Smooth muscle cell (in vitro differentiated cells): ENCODE data around the gene CRIP2. TPM values are rescaled to one million over a fixed set of nuclear protein-coding genes. Genes with fewer than 3 reads are reported as not detected.
A peak's percentile ranks its signal among the peaks of the same experiment; 100 is the strongest.

ENCODE experiments used
- DNase-seq: peaks from one replicate; lab custom pipeline; 2025; ENCODE audit not compliant: unreplicated experiment; lab: John Stamatoyannopoulos, UW
- H2AFZ ChIP-seq: fragments of 200-600 bp; sonication (generic); 2 replicates; pipeline ENCODE4 v1.6.0; 2016; ENCODE audit warnings: antibody characterized with exemption, low read depth, mild to moderate bottlenecking
- H3F3A ChIP-seq: fragments of 200-600 bp; sonication (generic); 2 replicates; pipeline ENCODE4 v1.6.0; 2017; ENCODE audit warnings: antibody characterized with exemption, low read depth
- H3K27ac ChIP-seq: fragments of 200-600 bp; sonication (generic); 2 replicates; pipeline ENCODE4 v1.5.1; 2016; ENCODE audit warnings: low read depth, mild to moderate bottlenecking
- H3K27me3 ChIP-seq: fragments of 200-600 bp; sonication (generic); 2 replicates; pipeline ENCODE4 v1.6.1; 2016; ENCODE audit warnings: low read depth, mild to moderate bottlenecking
- H3K36me3 ChIP-seq: fragments of 200-600 bp; sonication (generic); 2 replicates; pipeline ENCODE4 v1.5.1; 2016; ENCODE audit warnings: low read depth
- H3K4me1 ChIP-seq: fragments of 200-600 bp; sonication (generic); 2 replicates; pipeline ENCODE4 v1.5.1; 2016; ENCODE audit warnings: low read depth
- H3K4me2 ChIP-seq: fragments of 200-600 bp; sonication (generic); 2 replicates; pipeline ENCODE4 v1.6.0; 2016; ENCODE audit warnings: mild to moderate bottlenecking
- H3K4me3 ChIP-seq: fragments of 200-600 bp; sonication (generic); 2 replicates; pipeline ENCODE4 v1.5.1; 2016; ENCODE audit warnings: mild to moderate bottlenecking
- H3K79me2 ChIP-seq: fragments of 200-600 bp; sonication (generic); 2 replicates; pipeline ENCODE4 v1.6.0; 2016; ENCODE audit warnings: low read depth, mild to moderate bottlenecking
- H3K9ac ChIP-seq: fragments of 200-600 bp; sonication (generic); 2 replicates; pipeline ENCODE4 v1.6.0; 2016; ENCODE audit warnings: low read depth
- H3K9me3 ChIP-seq: fragments of 200-600 bp; sonication (generic); replicated peaks from 2 replicates; pipeline ENCODE4 v1.5.1; 2016; ENCODE audit warnings: low read depth
- H4K20me1 ChIP-seq: fragments of 200-600 bp; sonication (generic); 2 replicates; pipeline ENCODE4 v1.6.0; 2016; ENCODE audit warnings: low read depth
- WGBS: methylation state at CpG from one replicate; pipeline ENCODE4 v1.1.7; 2016; ENCODE audit warnings: low lambda C conversion rate; 5-methylcytosine and 5-hydroxymethylcytosine counted together
- polyA plus RNA-seq: library from polyadenylated mRNA; unstranded; fragments of >200 nt; fragmentation: Nextera tagmentation; extraction: Ambion mirVana; gene quantifications from 2 replicates; pipeline ENCODE4 v1.2.1, GENCODE V29; 2016
- total RNA-seq: library from RNA; depleted of rRNA; stranded (reverse); fragments of >200 nt; gene quantifications from 2 replicates; pipeline ENCODE4 v1.2.3, GENCODE V29; 2014
- TF ChIP-seq, protein P1 (sequence below): fragments of 200-600 bp; sonication (generic); IDR thresholded peaks from 2 replicates; pipeline ENCODE4 v1.5.1; 2017; ENCODE audit warnings: borderline replicate concordance, mild to moderate bottlenecking, antibody characterized with exemption; ENCODE audit not compliant: insufficient read depth, poor library complexity, severe bottlenecking

The CRIP2 gene
- total and polyA plus RNA-seq, 2 experiments from 2014 or later: 14.1 to 38.1 TPM

DNA sequence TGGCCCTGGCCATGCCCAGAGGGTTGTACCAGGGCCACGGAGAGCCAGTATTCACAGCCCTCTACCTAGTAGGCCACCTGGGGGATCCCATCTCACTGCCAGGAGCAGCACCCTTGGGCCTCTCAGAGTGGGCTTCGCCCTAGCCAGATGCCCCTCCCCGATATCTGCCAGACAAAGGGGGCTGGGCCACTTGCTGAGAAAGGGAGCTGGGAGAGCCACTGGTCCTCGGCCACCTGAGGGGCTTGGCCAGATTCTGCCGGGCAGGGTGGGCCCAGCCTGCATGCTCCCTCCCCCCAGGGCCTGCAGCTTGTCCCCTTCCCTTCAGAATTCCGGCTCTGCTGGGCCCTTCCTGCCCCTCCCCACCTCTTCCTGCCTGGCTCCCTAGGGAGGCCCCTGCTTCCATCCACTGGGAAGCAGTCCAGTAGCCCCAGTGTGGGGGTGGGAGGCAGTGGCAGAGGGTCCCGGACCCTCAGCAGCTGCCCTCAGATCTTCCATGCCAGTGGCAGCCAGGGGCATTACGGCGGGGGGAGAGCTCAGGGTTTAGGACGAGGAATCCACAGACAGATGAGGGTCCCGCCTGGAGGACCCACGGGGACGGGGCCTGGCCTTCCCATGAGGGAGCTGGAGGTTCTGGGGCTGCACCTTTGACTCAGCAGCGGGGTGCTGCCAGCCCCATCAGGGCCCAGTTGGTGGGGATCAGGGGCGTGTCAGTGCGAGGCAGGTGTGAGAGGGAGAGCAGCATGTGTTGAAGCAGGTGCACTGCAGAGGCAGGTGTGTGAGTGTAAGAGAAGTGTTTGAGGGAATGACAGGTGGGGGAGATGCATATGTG is 2.4 kb downstream of the CRIP2 start:
- H3K27ac ChIP-seq: no peak overlapping the region

GRCh38 chr14:105477660-105478397 is 3.2 kb downstream of the CRIP2 start:
- WGBS: 34% methylated on average over 19 of the region's 56 CpGs
- TF ChIP-seq, protein P1, sequence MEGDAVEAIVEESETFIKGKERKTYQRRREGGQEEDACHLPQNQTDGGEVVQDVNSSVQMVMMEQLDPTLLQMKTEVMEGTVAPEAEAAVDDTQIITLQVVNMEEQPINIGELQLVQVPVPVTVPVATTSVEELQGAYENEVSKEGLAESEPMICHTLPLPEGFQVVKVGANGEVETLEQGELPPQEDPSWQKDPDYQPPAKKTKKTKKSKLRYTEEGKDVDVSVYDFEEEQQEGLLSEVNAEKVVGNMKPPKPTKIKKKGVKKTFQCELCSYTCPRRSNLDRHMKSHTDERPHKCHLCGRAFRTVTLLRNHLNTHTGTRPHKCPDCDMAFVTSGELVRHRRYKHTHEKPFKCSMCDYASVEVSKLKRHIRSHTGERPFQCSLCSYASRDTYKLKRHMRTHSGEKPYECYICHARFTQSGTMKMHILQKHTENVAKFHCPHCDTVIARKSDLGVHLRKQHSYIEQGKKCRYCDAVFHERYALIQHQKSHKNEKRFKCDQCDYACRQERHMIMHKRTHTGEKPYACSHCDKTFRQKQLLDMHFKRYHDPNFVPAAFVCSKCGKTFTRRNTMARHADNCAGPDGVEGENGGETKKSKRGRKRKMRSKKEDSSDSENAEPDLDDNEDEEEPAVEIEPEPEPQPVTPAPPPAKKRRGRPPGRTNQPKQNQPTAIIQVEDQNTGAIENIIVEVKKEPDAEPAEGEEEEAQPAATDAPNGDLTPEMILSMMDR: no peak
- H3K27ac ChIP-seq: no peak overlapping the region

More for the DNA sequence above, 2.4 kb downstream of the CRIP2 start:
- TF ChIP-seq, protein P1: no peak
- Histone ChIP-seq H3K4me2 (peak overlapping the region; percentile 96), H3K9me3 (no peaks in the 10 kb centered on the region), H3K4me1 (peaks cover 18% of the 10 kb centered on the region), H3K27me3 (peaks cover 27% of the 10 kb centered on the region), H3K9ac (no peak overlapping the region), H3F3A (no peaks in the 10 kb centered on the region), H4K20me1 (no peaks in the 10 kb centered on the region), H3K79me2 (no peaks in the 10 kb centered on the region), H3K4me3 (no peak overlapping the region), H3K36me3 (no peaks in the 10 kb centered on the region), H2AFZ (no peak overlapping the region)
- DNase-seq: no peak
- 80% methylated on average over 16 of the region's 16 CpGs for WGBS

DNA sequence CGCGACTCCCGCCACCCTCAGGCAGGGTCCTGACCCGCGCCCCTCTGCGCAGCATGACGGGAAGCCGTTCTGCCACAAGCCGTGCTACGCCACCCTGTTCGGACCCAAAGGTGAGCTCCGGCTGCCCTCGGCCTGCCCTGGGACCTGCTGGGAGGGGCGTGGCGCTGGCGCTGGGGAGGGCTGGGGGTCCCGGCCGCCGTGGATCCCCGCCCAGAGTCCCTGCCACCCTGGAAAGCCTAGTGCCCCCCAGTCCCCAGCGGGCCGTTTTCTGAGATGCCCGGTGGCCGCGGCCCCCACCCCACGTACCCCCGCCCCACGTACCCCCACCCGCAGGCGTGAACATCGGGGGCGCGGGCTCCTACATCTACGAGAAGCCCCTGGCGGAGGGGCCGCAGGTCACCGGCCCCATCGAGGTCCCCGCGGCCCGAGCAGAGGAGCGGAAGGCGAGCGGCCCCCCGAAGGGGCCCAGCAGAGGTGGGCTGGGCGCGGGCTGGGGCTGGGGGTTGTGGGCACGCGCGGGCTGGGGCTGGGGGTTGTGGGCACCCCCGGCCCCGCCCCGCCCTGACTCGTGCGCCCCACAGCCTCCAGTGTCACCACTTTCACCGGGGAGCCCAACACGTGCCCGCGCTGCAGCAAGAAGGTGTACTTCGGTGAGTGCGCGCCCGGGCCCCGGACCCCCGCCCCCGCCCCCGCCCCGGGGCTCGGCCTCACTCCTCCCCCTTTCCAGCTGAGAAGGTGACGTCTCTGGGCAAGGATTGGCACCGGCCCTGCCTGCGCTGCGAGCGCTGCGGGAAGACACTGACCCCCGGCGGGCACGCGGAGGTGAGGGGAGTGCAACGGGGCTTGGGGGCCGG is 4.0 kb downstream of the CRIP2 start:
- Histone ChIP-seq H3K27me3 (peaks cover 27% of the 10 kb centered on the region), H3K4me2 (no peak overlapping the region), H3K79me2 (no peaks in the 10 kb centered on the region), H3K27ac (no peak overlapping the region), H2AFZ (no peak overlapping the region), H4K20me1 (no peaks in the 10 kb centered on the region), H3F3A (no peaks in the 10 kb centered on the region), H3K9ac (no peak overlapping the region), H3K4me3 (no peak overlapping the region), H3K9me3 (no peaks in the 10 kb centered on the region), H3K4me1 (peaks cover 15% of the 10 kb centered on the region), H3K36me3 (no peaks in the 10 kb centered on the region)
- TF ChIP-seq, protein P1: no peak
- DNase-seq: no peak
- 29% methylated on average over 28 of the region's 81 CpGs for WGBS

More at GRCh38 chr14:105477660-105478397, 3.2 kb downstream of the CRIP2 start:
- no peaks in the 10 kb centered on the region for H4K20me1 ChIP-seq
- no peaks in the 10 kb centered on the region for H3F3A ChIP-seq
- peaks cover 27% of the 10 kb centered on the region for H3K27me3 ChIP-seq
- no peaks in the 10 kb centered on the region for H3K36me3 ChIP-seq
- no peaks in the 10 kb centered on the region for H3K79me2 ChIP-seq
- H3K4me2 ChIP-seq: no peak overlapping the region
- no peaks in the 10 kb centered on the region for H3K9me3 ChIP-seq
- no peak overlapping the region for H3K4me3 ChIP-seq
- H2AFZ ChIP-seq: no peak overlapping the region
- H3K4me1 ChIP-seq: peaks cover 18% of the 10 kb centered on the region
- no peak for DNase-seq
- H3K9ac ChIP-seq: no peak overlapping the region
